NCI-H524 treated with DMSO at 0.1 percent for 48 hours (cell line): Measurements from ENCODE around the gene CLASP2.
"Not testable (repeated sequence)": the region's sequence is repeated elsewhere in the genome, so short reads cannot be mapped to it uniquely, and the experiment has no call there.

Source experiments
- DNase-seq: peaks from one replicate; lab custom pipeline; 2025; lab: John Stamatoyannopoulos, UW

CLASP2 gene

DNA sequence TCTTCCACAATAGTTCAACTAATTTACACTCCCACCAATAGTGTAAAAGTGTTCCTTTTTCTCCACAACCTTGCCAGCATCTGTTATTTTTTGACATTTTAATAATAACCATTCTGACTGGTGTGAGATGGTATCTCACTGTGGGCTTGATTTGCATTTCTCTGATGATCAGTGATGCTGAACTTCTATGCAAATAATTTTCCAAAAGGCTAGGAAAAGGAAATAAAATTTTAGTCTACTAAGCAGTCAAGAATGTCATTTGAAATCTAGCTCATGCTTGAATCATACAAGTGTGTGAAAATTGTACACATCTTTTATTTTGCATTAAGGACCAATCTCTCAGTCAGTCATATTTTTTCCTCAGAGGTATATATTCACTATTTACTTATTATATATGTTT is 176.1 kb downstream of the CLASP2 start:
- DNase-seq: no peak

DNA sequence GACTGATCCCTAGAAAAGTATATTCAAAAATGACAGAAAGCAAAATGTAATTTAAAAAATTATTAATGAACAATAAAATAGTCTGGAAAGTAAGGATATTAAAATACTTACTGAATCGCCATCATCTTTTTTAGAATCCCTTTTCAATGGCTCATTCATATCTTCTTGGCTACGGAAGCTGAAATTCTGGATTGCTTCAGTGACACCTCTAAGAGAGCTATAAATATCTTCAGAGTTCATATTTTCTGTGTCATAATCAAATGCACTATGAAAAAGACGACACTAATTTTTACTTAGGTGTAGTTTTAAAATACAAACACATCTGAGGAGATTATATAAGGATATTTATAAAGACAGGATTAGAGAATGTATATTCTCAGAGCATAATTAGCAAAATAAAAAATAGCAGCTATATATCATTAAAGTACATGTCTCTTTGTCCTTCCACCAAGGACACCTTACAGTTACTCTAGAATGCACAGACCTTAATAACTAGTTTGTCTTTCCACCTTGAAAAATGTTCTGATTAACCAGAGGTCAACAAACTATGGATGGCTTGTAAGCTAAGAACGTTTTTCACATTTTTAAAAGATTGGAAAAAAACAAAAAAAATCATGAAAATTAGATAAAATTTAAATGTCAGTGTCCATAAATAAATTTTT is 179.2 kb downstream of the CLASP2 start:
- no peak for DNase-seq

DNA sequence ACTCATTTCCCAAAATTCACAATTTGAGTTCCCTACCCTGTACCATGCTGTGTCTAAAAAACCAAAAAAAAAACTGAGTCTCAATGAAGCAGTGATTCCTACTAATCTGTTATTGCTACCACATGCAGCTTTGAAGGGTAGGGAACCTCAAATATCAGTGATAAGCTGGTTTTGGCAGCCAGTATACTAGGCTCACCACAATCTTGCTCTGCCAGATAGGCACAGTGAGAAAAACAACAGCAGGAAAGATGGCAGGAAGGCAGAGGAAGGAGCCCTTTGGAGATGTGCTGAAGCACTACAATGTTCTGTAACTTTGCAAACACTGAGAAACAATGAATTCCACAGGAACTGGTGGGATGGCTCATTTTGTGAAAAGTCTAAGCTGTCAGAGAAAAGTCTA is 180.9 kb downstream of the CLASP2 start:
- DNase-seq: no peak

DNA sequence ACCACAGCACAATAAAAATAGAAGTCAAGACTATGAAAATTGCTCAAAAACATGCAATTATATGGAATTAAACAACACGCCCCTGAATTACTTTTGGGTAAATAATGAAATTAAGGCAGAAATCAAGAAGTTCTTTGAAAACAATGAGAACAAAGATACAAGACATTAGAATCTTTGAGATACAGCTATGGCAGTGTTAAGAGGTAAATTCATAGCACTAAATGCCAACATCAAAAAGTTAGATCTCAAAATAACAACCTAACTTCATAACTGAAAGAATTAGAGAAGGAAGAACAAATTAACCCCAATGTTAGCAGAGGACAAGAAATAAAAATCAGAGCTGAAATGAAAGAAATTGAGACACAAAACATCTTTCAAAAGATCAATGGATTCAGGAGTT is 191.3 kb downstream of the CLASP2 start:
- no peak for DNase-seq

DNA sequence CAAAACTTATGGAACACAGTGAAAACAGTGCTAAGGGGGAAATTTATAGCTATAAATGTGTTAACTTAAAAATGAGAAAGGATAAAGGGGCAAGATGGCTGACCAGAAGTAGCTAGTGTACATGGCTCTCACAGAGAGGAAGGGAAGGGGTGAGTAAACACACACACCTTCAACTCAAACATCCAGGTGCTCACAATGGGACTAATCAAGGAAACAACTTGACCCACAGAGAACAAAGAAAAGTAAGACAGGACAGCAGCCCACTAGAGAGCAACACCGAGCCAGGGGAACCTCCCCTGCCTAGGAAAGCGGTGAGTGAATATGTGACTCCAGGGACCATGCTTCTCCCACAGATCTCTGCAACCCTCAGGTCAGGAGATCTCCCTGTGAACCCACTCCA is 192.8 kb downstream of the CLASP2 start:
- DNase-seq: no peak

DNA sequence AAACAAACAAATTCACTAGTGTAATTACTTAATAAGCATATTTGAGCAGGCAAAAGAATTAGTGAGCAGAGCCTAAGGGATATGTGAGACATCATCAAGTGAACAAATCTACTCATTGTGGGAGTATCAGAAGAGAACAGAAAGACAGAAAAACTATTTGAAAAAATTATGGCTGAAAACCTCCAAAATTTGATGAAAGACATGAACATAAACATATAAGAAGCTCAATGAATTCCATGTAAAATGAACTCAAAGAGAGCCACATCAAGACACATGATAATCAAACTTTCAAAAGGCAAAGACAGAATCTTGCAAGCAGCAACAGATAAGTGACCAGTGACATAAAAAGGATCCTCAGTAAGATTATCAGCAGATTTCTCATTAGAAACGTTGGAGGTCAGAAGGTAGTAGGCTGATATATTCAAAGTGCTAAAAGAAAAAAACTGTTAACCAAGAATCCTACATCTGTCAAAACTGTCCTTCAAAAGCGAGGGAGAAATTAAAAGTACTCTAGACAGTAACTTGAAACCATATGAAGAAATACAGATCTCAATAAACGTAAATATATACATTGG is 194.9 kb downstream of the CLASP2 start:
- DNase-seq: no peak

DNA sequence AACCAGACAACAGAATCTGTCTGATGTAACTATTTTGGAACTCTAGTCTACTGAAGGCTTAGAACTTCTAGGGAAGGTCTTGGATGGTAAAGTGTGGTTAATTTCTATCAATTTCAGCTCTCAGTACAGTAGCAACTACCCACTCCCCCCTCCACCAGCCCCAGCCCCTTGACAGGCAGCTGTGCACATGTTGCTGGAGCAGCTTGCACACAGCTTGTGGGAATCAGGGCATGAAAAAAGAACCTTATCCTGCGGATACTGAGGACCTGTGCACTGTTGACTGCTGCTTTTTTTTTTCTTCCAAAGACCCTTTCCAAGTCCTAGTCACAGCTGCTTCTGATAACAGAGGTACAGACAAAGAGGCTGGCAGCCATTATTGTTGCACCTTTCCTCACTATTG is 196.3 kb downstream of the CLASP2 start:
- no peak for DNase-seq

DNA sequence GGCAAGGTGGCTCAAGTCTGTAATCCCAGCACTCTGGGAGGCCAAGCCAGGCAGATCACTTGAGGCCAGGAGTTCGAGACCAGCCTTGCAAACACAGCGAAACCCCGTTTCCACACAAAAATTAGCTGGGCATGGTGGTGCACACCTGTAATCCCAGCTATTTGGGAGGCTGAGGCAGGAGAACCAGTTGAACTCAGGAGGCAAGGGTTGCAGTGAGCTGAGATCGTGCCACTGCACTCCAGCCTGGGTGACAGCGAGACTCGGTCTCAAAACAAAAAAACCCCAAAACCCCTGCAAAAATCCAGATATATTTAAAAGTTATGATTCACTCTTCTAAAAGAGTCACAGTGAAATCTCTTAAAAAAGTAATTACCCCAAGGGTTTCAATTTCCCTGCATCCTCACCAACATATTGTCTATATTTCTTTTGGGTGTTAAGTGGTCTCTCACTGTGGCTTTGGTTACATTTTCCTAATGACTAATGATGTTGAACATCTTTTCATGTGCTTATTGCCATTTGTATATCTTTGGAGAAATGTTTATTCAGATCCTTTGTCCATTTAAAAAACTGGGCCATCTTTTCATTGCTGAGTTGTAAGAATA is 204.7 kb downstream of the CLASP2 start:
- no peak for DNase-seq

DNA sequence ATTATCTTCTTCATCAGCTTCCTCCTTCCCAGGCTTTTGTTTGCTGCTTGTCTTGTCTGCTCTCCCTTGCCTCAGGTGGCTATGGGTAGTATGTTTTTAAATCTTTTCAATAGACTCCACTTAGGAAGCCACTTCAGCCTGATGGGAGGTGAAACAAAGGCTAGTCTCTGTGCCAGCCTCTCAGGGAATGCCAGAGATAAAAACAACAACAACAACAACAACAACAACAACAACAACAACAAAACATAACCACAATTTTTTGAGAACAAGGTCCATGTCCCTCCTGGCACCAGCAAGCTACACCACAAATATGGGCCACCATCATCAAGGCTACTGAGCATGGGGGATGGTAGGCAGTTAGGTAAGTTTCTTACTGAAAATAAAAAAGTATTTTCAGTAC is 213.0 kb downstream of the CLASP2 start:
- DNase-seq: no peak

DNA sequence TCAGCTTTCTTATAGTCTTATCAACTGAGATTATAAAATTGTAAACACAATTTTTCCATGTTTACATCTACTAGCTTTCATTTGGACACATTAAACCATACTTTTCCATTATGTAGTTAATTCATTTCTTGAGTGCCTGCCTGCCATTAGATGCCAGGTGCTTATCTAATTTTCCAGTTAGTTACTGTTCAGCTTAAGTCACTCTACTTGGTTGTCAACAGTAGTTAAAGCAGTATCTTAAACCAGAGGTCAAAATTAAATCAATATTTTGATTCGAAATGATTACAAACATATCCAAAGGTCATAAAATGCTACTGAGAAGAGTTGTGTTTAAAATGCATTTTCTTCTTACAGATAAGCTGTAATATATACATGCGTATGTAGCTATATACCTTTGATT is 221.6 kb downstream of the CLASP2 start:
- no peak for DNase-seq

DNA sequence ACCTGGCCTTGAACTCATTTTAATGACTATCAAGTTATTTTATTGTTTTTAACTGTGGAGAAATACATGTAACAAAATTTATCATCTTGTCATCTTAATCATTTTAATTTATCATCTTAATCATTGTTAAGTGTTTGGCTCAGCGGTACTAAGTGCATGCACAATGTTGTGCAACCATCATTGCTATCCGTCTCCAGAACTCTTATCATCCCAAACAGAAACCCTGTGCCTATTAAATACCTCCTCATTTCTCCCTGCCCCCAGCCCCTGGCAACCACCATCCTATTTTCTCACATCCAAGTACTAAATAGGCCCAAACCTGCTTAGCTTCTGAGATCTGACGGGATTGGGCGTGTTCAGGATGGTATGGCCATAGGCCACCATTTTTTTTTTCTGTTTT is 226.3 kb downstream of the CLASP2 start:
- no peak for DNase-seq

DNA sequence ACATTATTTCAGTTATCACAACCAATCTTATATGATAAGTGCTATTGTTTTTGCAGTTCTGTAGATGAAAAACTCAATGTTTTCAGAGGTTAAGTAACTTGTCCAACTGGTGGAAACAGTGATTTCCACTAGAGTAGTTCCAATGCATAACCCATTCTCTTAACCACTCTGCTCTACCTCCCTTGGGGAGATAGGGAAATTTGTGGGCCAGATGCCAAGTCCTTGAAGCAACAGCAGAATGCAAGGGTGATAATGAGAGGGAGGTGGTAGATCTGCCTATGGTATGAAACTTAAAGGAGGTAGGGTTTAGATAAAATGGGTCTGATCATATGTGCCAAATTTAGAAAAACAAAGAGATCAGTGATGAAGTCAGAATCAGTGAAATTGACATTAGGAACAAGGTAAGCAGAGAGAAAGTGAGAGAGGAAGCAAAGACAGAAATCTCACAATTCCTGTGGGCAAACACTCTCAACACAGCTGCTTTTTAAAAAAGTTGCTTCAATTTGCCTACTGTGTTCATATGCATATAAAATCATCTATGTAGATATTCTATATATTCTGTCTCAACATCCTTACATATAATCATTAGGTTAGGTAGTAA is 227.3 kb downstream of the CLASP2 start:
- DNase-seq: no peak

DNA sequence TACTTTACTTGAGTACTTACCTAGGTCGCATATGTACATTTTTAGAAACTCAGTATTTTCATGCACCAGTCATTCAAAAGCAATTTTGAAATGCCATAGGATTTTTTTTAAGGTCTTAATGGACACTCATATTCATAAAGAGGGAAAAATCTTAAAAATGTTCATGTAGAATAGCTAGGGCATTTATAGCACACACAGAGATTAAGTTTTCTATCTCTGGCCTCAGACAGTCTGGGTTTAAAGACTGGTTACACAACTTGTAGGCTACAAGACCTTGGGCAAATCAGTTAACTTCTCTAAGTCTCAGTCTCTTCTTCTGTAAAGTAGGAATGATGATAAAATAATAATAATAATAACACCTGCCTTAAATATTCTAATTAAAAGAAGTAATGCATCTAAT is 229.4 kb downstream of the CLASP2 start:
- DNase-seq: no peak

DNA sequence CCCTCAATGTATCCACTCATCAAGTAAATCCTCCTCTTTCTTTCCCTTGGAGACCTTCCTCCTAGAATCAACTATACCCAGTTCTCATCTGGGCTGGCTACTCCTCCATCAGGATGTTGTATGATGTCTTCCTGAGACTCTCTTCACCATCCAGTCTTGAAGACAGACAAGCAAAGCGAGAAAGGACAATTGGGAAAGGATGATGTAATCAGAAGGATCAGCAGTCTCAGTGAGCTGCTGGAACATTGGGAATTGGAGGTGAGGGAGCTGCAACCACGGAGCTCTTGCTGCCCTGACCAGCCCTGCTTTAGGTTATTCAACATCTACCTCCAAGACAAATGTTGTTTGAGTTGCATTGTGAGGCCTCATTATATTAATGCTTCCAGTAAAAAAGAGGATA is 229.8 kb downstream of the CLASP2 start:
- no peak for DNase-seq

DNA sequence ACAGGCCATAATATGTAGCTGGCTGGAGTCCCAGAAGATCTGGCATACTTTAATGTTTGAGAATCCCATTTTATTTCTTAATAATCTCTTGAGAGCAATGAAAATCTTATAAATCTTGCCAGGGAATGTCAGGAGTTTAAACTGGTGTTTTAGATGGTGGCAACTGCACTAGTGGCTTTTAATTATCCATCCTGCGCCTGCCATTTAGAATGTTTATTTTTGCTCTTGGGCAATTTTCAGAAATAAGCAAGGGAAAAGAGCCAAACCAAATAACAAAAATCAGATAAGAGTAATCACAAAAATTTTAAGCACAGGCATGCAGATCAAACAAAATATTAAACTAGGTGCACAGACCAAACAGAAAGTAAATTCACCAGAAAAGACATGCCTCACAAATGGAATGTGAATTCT is 235.9 kb downstream of the CLASP2 start:
- no peak for DNase-seq

DNA sequence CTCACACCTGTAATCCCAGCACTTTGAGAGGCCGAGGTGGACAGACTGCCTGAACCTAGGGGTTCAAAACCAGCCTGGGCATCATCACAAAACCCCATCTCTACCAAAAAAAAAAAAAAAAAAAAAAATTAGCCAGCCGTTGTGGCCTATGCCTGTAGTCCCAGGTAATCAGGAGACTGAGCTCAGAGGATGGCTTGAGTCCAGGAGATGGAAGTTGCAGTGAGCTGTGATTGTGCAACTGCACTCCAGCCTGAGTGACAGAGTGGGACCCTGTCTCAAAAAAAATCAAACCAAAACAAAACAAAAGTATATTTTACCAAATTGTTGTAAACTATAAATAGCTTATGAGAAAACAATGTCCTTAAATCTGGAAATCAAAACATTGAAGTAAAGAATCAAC is 243.2 kb downstream of the CLASP2 start:
- no peak for DNase-seq

DNA sequence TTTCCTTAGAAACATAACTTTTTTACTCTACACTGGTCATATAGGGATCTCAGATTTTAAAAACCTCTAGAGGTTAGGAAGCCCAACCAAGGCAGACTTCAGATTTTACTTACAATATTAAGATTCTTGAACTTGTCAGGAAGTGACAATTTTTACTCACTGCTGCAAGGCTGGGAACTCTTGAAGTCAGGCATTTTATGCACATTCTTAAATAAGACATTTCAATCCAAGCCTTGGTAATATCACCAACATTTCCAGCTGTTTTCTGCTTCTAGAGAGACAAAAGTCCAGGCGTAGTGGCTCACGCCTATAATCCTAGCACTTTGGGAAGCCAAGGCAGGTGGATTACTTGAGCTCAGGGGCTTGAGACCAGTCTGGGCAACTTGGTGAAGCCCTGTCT is 244.2 kb downstream of the CLASP2 start:
- DNase-seq: no peak

DNA sequence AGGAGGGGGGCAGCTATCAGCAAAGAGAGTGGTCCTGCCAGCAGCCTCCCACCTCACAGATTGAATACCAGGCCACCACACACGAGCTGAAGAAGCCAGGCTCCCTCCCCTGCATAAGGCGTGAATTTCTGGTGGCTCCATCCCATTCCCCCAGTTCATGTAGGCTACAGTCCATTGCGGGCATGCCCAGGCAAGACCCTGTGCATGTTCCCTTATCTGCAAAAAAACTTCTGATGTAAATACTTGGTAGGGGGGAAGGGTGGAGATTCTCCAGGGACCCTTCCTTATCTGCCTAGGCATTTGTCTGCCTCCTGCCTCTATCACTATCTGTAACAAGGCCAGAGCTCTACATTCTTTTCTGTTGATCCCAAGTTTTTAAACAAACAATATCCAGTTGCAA is 250.3 kb downstream of the CLASP2 start:
- DNase-seq: no peak

DNA sequence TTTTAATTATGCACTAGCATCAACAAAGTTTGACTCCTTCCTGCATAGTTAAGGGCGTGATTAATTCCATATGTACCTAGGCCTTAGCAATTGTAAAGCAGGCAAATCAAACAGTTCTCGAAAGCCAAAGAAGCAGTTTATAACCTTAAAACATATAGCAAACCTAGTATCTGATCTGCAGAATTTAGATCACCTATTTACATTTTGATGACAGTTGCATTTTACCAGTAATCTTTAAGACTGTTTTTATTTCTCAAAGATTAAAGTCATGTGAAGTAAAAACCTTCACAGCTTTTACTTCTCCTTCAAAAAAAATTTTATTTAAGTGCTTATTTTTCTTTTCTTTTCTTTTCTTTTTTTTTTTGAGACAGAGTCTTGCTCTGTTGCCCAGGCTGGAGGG is 257.0 kb downstream of the CLASP2 start:
- DNase-seq: no peak

DNA sequence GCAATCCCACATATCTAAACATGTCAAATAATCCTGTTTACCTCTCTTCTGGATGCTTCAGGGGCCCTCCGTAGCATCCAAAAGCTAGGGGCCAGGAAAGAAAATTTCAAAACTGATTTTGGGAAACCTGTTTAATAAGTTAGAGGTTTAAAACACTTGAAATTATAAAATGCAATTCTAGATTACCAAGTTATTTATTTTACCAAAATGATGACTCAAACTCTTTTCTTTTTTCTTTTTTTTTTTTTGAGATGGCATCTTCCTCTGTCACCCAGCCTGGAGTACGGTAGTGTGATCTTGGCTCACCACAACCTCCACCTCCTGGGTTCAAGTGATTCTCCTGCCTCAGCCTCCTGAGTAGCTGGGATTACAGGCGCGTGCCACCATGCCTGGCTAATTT is 258.5 kb downstream of the CLASP2 start:
- DNase-seq: not testable (repeated sequence)

DNA sequence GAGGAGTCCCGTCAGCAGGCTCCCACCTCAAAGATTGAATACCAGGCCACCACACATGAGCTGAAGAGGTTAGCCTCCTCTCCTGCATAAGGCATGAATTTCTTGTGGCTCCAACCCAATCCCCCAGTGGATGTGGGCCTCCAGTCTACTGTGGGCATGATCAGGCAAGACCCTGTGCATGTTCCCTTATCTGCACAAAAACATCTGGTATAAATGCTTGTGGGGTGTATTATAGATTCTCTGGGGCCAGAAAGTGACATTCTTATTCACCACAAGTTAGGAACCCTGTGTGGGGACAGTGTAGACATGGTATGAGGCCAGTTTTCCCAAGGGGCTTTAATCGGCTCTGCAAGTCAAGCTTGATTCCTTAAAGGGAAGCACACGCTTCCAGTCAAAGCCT is 259.6 kb downstream of the CLASP2 start:
- DNase-seq: no peak

DNA sequence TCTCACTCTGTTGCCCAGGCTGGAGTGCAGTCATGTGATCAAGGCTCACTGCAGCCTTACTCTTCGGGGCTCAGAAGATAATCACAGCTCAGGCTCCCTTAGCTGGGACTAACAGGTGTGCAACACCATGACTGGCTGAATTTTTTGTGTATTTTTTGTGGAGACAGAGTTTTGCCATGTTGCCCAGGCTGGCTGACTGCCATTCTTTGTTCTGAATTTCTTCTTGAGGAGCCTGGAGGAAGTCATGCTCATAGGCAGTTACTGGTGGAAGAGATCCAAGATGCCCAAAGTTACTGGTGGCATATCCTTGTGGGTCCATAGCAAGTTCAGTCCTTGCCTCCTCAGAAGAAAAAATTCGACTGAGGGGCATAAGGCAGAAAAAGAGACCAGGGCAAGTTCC is 261.3 kb downstream of the CLASP2 start:
- DNase-seq: no peak

DNA sequence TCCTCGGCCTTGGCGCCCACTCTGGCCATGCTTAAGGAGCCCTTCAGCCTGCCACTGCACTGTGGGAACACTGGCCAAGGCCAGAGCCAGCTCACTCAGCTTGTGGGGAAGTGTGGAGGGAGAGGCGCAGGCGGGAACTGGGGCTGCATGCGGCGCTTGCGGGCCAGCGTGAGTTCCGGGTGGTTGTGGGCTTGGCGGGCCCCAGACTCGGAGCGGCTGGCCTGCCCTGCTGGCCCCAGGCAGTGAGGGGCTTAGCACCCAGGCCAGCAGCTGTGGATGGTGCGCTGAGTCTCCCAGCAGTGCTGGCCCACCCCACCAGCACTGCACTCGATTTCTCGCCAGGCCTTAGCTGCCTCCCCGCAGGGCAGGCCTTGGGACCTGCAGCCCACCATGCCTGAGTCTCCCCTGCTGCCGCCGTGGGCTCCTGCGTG is 264.7 kb downstream of the CLASP2 start:
- DNase-seq: no peak

DNA sequence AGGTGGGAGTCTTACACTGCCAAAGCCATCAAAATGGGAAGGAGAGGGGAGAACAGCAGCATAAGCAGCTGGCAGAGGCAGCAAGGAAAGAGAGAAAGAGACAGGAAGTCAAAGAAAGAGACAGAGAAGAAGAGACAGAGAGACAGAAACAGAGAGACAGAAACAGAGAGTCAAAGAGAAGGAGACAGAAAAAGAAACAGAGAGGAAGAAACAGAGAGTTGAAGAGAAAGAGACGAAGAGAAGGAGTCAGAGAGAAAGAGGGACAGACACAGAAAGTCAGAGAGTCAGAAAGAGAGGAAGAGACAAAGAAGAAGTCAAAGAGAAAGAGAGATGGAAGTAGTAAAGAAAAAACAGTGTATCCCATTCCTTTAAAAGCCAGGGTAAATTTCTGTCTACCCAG is 266.1 kb downstream of the CLASP2 start:
- not testable (repeated sequence) for DNase-seq
